NB4 (cell line): ENCODE results near the gene MAP4K4.

ENCODE experiments used
- CTCF ChIP-seq: IDR thresholded peaks from one replicate; pipeline ENCODE4 v1.5.1; 2012; ENCODE audit warnings: low read depth, low read length
- MYC ChIP-seq: IDR thresholded peaks from 2 replicates; pipeline ENCODE4 v1.6.1; 2011; ENCODE audit warnings: low read depth, low read length
- POLR2A ChIP-seq: IDR thresholded peaks from 2 replicates; pipeline ENCODE4 v1.6.1; 2011; ENCODE audit warnings: mild to moderate bottlenecking; ENCODE audit not compliant: insufficient read length; ENCODE audit errors: extremely low read depth

DNA sequence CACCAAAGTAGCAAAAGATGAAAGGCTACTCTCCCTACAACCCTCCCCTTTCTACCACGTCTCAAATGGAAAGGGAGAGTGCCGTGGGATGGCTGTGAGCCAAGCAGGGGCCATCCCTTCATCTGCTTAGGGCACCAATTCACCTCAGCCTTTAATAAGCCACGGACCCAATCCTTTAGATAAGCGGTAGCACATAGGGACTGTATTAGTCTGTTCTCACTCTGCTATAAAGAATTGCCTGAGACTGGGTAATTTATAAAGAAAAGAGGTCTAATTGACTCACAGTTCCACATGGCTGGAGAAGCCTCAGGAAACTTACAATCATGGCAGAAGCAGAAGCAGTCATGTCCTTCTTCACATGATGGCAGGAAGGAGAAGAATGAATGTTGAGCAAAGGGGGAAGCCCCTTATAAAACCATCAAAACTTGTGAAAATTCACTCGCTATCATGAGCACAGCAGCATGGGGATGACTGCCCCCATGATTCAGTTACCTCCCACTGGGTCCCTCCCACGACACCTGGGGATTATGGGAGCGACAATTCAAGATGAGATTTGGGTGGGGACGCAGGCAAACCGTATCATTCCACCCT lies 208.3 kb downstream of the MAP4K4 start:
- TF ChIP-seq CTCF: no peak
- no peak for TF ChIP-seq POLR2A
- no peak for TF ChIP-seq MYC
